HG03354 (cell line): ENCODE data around the gene TFB2M.
"Not testable (repeated sequence)": the region's sequence is repeated elsewhere in the genome, so short reads cannot be mapped to it uniquely, and the experiment has no call there.

Experiments used
- ATAC-seq: cut with Tn5 transposase; IDR thresholded peaks from one replicate; pipeline ENCODE4 v1.9.1; 2021; ENCODE audit warnings: mild to moderate bottlenecking; ENCODE audit not compliant: unreplicated experiment, poor library complexity, severe bottlenecking

The TFB2M gene

DNA sequence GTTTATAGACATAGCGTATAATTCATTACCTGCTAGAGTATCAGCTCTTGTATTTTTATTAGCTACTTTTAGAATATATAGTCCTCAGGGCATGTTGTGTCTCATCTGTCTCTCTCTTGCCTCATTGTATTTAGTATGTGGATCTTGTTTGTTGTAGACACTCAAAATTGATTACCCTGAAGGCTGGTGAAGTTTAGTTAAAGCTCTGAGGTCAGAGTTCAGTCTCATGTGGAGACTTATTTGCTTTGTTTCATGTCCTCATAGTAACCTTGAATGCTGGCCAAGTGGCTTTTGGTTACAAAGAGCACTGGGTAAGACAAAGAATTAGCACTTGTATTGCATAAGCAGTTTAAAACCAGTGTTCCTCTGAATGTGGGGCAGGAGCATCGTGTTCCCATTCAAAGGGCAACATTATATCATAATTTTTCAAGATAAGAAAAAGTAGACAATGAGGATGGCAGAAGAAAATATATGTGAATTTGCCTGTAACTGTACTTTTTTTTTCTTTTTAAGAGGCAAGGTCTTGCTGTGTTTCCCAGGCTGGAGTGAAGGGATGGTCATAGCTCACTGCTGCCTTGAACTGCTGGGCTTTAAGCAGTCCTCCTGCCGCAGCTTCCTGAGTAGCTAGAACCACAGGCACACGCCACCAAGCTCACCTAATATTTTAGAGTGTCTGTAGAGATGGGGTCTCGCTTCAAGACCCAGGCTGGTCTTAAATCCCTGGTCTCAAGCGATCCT, 17.6 kb upstream of the TFB2M start:
- no peak for ATAC-seq

DNA sequence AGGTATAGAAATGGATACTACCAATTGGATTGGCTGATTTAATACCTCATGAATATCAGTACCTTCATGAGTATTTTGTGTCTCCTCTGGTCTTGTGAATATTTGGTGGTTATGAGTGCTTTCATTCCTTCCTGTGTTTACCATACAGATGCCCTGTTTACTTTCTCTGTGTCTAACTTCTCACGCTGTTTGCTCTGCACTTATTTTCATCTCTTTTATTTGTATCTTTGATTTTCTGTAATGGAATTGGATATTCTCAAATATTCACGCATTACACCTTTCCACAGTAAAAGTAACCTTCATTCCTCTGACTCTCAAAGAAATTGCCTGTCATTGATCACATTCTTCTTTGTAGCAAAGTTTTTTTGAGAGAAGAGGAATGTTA, 17.0 kb upstream of the TFB2M start:
- ATAC-seq = no peak

DNA sequence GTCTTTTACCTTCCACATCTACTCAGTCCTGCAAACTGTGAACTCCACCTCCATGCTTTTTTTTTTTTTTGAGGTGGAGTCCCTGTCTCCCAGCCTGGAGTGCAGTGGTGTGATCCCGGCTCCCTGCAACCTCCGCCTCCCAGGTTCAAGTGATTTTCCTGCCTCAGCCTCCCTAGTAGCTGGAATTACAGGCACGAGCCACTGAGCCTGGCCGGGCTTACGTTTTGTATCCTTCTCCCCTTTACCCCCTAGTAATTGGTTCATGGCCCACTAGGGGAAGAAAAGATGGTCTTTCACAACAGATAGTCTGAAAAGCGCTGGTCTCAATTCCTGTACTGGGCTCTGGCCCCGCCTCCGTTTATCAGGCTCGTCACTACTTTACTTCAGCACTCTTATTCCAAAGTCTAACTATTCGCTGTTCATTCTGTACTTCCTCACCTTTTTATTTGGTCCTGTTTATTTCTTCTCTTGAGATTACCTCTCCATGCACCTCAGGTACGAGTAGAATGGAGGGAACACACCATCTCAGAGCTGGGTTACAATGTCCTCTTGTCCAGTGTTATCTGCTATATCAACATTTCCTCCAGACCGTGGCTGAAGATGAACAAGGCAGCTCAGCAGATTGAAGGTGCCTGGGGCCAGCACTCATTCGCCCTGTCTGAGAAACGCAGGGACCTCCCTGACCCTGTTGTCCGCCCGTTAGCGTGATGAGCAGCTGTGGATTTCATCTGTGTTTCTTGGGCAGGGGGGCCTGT, 16.4 kb upstream of the TFB2M start:
- no peak for ATAC-seq

DNA sequence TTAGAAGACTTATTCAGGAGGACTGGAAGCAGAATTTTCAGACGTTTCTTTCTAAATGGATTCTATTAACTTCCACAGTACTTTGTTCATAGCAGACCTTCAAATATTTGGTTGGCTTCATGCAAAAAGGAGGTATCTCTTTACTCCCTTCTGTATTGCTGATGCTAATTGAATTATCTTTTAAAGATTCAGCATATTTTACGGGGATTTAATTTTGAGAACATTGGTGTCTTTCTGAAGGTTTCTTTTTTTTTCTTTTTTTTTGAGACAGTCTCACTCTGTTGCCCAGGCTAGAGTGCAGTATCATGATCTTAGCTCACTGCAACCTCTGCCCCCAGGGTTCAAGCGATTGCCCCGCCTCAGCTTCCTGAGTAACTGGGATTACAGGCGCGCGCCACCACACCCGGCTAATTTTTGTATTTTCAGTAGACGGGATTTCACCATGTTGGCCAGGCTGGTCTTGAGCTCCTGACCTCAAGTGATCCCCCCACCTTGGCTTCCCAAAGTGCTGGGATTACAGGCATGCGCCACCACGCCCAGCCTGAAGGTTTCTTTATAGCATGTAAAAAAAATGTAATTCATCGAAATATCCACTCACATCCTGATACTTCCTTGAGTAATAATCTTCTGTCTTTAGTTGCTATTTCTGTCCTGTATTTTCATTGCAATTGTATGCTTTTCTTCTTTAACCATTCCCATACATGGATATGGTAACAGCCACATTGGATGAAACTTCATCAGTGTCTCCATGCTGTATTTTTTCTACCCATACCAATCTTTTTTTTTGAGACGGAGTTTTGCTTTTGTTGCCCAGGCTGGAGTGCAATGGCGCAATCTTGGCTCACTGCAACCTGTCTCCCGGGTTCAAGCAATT, 14.7 kb upstream of the TFB2M start:
- no peak for ATAC-seq

DNA sequence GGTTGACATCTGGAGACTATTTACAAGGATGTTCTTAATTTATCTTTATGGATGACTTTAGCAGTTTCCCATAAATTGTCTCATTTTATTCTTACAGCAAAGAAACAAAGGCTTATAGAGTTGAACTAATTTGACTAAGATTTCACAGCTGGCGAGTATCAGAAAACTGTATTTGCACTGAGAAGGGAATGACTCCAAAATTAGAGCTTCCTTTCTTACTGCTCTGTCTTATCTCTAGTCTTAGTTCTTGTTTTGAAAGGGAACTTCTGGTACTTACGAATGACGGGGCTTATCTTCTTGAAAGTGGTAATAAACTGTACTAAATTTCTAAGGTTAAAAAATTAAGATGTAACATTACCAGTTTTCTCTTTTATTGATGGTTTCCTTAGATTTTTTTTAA, 13.8 kb upstream of the TFB2M start:
- ATAC-seq = peak; percentile 77

DNA sequence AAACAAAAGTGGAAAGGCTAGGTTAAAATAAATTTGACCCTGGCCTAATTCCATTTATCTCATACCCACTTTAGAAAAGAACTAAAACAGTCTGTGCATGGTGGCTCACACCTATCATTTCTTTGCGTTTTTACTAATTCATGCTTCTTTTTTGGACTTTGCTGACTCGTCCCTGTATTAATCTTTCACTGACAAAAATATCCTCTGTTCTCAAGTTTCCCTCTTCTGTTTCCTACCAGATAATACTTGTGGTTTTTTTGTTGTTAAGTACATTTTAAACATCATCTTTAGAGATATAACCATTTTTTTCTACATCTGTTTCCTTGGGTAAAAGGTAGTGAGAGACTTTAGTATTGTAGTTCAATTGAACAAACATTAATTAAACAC, 11.7 kb upstream of the TFB2M start:
- no peak for ATAC-seq

DNA sequence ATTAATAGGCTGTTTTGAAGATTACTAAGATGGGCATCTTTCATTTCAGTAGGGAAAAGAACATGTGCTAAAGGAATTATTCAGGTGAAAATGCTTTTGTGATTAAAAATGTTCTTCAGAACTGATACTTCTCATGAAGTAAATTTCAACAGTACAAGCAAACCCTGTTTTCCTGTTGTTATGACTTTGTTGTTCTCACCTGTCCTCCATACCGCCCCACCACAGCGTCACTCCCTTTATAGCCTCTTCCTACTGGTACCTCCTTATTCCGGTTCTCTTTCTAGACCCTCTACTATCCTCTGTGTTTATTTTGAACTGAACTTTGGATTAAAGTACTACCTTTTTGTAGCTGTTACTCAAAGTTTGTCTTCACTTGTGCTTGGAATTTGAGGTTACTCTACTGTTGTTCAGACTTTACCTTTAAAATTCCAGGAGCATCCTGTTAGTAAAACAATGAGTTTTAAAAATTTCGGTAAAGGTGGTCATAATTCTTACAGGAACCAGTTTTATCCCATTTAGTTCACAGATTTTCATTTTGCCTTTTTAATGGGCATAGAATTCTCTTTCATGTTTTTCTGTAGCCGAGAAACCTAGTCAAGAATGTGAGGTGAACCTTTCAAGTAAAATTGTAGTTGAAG, 11.1 kb upstream of the TFB2M start:
- ATAC-seq = peak; percentile 30

- no peak for ATAC-seq
These were observed 10.6 kb upstream of the TFB2M start for GRCh38 chr1:246576709-246577032.

DNA sequence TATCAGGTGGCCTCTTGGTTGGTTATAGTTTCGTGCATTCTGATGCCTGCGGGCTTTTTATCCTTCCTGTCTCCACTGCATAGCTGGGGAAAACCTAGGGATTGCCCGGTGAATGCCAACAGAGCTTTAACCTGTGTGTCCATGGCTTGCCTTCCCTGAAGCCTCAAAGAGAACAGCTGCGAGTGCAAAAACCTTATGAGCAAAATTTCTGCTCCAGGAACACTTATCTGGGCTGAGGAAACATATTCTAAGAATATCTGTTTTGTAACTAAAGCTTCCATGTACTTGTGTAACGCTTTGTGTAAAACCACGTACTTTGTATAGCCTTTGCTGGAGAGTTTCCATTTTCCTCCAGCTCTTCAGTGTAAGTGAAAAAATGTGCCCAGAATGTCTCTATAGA, 7.4 kb upstream of the TFB2M start:
- no peak for ATAC-seq

DNA sequence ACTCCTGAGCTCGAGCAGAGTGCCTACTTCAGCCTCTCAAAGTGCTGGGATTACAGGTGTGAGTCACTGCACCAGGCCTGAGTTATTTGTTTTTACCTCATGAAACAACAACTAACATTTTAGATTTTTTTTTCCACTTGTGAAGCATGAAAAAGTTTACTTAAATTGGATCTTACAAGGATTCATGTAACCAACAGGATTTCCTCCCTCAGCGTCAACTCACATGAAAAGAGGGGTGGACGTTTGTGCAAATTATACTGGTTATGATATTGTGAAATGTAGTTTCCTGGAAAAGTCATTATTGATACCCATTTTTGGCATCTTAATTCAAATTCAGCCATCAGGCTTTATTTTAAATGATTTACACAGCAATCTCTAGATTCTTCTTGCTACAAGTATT, 6.7 kb upstream of the TFB2M start:
- ATAC-seq = no peak

DNA sequence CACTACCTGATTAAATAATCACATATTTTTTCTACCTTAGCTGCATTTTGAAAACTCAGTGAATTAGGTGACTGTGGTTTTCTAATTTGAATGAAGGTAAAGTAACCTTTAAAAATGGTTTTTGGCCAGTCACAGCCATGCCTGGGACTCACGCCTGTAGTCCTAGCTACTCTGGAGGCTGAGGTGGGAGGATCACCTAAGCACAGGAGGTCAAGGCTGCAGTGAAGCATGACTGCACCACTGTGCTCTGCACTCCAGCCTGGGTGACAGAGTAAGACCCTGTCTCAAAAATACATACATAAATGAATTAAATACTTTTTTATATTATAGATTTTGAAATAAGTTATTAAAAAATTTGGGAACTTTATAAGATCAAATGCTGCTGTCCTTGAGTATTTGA, 5.9 kb upstream of the TFB2M start:
- no peak for ATAC-seq

GRCh38 chr1:246571309-246571708, 5.2 kb upstream of the TFB2M start:
- ATAC-seq = not testable (repeated sequence)

DNA sequence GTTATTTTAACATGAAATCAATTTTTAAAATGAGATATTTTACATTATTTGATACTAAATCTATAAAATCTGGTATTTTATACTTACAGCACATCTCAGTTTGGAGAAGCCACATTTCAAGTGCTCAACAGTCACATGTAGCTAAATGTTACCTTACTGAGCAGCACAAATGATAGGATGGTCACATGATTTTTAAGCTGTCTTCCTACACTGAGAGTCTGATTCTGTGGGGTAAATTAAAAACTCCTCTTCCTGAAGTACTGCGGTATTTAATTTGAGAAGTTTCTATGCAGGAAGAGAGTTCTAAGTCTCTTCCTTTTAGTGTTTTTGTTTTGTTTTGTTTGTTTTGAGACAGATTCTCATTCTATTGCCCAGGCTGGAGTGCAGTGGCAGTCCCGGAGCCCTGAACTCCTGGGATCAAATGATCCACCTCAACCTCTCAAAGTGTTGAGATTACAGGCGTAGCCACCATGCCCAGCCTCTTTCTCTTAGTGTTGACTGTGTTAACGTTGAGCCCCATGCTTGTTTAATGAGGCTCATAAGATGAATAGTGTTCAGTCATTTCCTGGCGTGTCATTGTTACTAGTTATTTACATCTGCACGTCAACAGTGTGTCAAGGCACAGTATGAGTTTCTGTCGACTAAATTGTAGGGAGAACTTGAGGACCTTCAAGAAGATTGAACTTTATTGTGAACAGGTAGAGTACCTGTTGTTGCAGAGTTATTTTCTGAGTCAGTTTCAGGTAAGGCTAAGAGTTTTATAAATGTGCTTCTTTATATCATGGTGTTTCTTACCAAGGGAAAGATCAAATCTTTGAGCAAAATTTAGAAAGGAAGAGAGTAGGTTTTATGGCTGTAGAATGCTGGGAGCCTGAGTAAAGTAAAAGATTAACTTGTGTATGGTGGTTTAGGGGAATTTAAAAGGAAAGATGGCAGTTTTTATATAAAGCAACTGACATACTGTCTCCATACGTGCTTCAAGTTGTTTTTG, 3.5 kb upstream of the TFB2M start:
- no peak for ATAC-seq

DNA sequence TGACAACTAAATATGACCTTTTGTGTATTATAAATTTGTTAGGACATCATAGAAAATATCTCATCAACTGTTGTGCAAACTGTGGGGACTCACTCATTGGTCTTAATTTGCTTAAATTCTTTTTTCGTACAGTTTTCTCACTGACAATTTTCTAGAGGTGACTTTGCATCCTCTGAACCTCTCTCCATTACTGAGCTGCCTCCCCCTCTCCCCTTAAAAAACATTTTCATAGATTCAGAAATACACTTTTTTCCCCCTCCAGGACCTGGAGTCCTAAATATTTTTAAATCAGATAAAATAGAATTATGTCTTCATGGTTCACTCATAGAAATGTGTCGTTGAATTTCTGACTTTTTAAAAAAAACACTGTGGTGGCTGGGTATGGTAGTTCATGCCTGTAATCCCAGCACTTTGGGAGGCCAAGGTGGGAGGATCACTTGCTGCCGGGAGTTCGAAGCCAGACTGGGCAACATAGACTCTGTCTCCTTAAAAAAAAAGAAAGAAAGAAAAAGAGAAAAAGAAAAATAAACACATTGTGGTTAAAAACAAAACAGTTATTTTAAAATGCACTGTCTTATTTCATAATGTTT, 1.7 kb upstream of the TFB2M start:
- ATAC-seq = no peak

DNA sequence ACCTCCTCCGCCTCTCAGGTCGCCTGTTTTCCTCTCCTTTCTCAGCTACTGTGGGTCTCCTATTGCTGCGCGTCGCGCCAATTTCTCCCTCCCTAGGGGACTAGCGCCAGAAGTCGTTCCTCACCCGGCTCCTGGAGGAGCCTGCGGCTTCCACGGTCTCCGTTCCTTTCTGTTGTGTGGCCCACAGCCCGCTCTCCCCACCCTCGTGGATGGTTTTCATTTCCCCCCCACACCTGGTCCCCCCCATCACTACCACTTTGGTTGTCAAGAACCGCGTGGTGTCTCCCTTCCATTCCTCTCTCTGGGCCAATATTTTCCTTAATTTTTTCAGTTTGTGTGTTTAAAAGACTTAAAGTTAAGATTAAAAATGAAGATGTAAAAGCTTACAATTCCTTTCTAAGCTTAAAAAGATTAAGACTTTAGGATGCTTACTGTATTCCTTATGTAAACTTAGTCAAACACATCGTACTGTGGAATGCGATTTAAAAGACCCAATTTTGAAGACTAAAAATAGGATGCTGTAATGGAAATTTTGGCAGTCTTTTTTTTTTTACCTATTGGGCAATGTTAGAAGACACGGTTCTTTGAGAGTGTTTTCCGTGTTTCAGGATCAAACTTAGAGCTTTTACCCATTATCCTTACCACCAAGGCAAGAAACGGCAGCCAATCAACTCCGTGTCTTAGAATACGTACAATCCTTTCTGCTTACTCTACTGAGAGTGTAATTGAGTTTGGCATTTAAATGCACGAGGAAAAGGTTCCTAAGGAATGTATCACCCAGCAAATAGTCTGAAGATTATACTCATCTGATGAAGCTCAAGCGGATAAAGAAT, 968 bp upstream of the TFB2M start:
- peak; percentile 32 for ATAC-seq

- ATAC-seq = peak; percentile 2
These were observed 322 bp downstream of the TFB2M start for GRCh38 chr1:246565751-246566127.

- ATAC-seq = no peak
These were observed 966 bp downstream of the TFB2M start for GRCh38 chr1:246564839-246565750.
